SK-N-SH (cell line): ENCODE results near the gene CFDP1. TPM values are rescaled to one million over a fixed set of nuclear protein-coding genes. Genes with fewer than 3 reads are reported as not detected.

ENCODE experiments used
- CTCF ChIA-PET: fragments of 300-600, 350-600 bp; formaldehyde crosslinking; extraction: SDS; loops from one replicate; lab custom pipeline; 2021; lab: Yijun Ruan, JAX
- POLR2A ChIA-PET: fragments of 350-600 bp; sonication (Branson Sonifier 250); formaldehyde crosslinking; extraction: SDS; loops from one replicate; lab custom pipeline; 2020; ENCODE audit warnings: antibody characterized with exemption, inconsistent platforms; lab: Yijun Ruan, JAX
- DNase-seq: peaks from one replicate; pipeline ENCODE4 v3.0.0; 2012
- H2AFZ ChIP-seq: fragments of 200-600 bp; sonication (generic); 2 replicates; pipeline ENCODE4 v1.8.1; 2016; ENCODE audit warnings: antibody characterized with exemption, mild to moderate bottlenecking, low read depth
- H3F3A ChIP-seq: fragments of 200-600 bp; sonication (generic); replicated peaks from 2 replicates; pipeline ENCODE3; 2016; ENCODE audit warnings: antibody characterized with exemption, mild to moderate bottlenecking; ENCODE audit not compliant: insufficient read depth
- H3K27ac ChIP-seq, 2 experiments: fragments of 200-500 bp in 1 of 2; fragments of 200-600 bp in 1 of 2; sonication (Bioruptor generic) in 1 of 2; sonication (generic), shearing (Covaris generic) in 1 of 2; 2 replicates each; pipeline versions ENCODE4 v1.5.1 to v1.6.1; 2014 to 2016; ENCODE audit warnings: low read depth in 2 of 2, inconsistent platforms in 1 of 2, low read length in 1 of 2, mild to moderate bottlenecking in 1 of 2, mixed read lengths in 1 of 2
- H3K27me3 ChIP-seq: fragments of 200-600 bp; sonication (generic), shearing (Covaris generic); 2 replicates; pipeline ENCODE4 v1.6.1; 2016; ENCODE audit warnings: mixed run types; ENCODE audit not compliant: insufficient read depth
- H3K36me3 ChIP-seq, 2 experiments: fragments of 200-500 bp in 1 of 2; fragments of 200-600 bp in 1 of 2; sonication (Bioruptor generic) in 1 of 2; sonication (generic) in 1 of 2; replicated peaks in 1 of 2; 2 replicates each; pipeline versions ENCODE3 to v1.5.1; 2014 to 2016; ENCODE audit warnings: low read length in 1 of 2, mild to moderate bottlenecking in 1 of 2; ENCODE audit not compliant: insufficient read depth in 2 of 2, control insufficient read depth in 1 of 2
- H3K4me1 ChIP-seq, 2 experiments: fragments of 200-500 bp in 1 of 2; fragments of 200-600 bp in 1 of 2; sonication (Bioruptor generic) in 1 of 2; sonication (generic), shearing (Covaris generic) in 1 of 2; 2 replicates each; pipeline versions ENCODE4 v1.5.1 to v1.6.1; 2014 to 2016; ENCODE audit warnings: low read depth in 1 of 2, low read length in 1 of 2, mixed run types in 1 of 2; ENCODE audit not compliant: insufficient read depth in 2 of 2, control insufficient read depth in 1 of 2
- H3K4me2 ChIP-seq: fragments of 200-600 bp; sonication (generic), shearing (Covaris generic); 2 replicates; pipeline ENCODE4 v1.6.1; 2017; ENCODE audit warnings: mixed run types
- H3K4me3 ChIP-seq, 2 experiments: fragments of 200-500 bp in 1 of 2; fragments of 200-600 bp in 1 of 2; sonication (Bioruptor generic) in 1 of 2; sonication (generic), shearing (Covaris generic) in 1 of 2; 2 replicates each; pipeline versions ENCODE4 v1.5.1 to v1.8.1; 2014 to 2016; ENCODE audit warnings: low read depth in 2 of 2, inconsistent platforms in 1 of 2, low read length in 1 of 2, mild to moderate bottlenecking in 1 of 2, mixed read lengths in 1 of 2, moderate library complexity in 1 of 2
- H3K79me2 ChIP-seq: fragments of 200-600 bp; sonication (generic); 2 replicates; pipeline ENCODE4 v1.8.1; 2017; ENCODE audit warnings: mild to moderate bottlenecking; ENCODE audit not compliant: insufficient read depth
- H3K9ac ChIP-seq: fragments of 200-600 bp; sonication (generic); 2 replicates; pipeline ENCODE4 v1.6.1; 2017; ENCODE audit warnings: mixed run types
- H3K9me2 ChIP-seq: fragments of 200-600 bp; sonication (generic); 2 replicates; pipeline ENCODE4 v1.6.1; 2017; ENCODE audit warnings: mixed run types
- H3K9me3 ChIP-seq: fragments of 200-600 bp; sonication (generic); 2 replicates; pipeline ENCODE4 v1.6.1; 2017; ENCODE audit warnings: mixed run types, mild to moderate bottlenecking, moderate library complexity
- H4K20me1 ChIP-seq: fragments of 200-600 bp; sonication (generic); 2 replicates; pipeline ENCODE4 v1.6.1; 2017; ENCODE audit warnings: mild to moderate bottlenecking, mixed run types; ENCODE audit not compliant: insufficient read depth
- CHD2 ChIP-seq: fragments of 150-350 bp; IDR thresholded peaks from 2 replicates; pipeline ENCODE4 v1.6.1; 2018; ENCODE audit warnings: low read length; ENCODE audit not compliant: partially characterized antibody
- EZH2phosphoT487 ChIP-seq: fragments of 200-600 bp; sonication (generic); IDR thresholded peaks from 2 replicates; pipeline ENCODE4 v1.6.1; 2017; ENCODE audit warnings: low read depth, mixed run types, mild to moderate bottlenecking, antibody characterized with exemption, moderate library complexity, borderline replicate concordance
- FOSL2 ChIP-seq: IDR thresholded peaks from 2 replicates; pipeline ENCODE4 v1.4.0; 2012; ENCODE audit warnings: low read depth, mild to moderate bottlenecking, moderate library complexity, borderline replicate concordance
- FOXJ3 ChIP-seq: sonication (generic); formaldehyde crosslinking; IDR thresholded peaks from 2 replicates; pipeline ENCODE4 v1.5.1; 2020; ENCODE audit warnings: mild to moderate bottlenecking, missing genetic modification reagents
- MEF2A ChIP-seq: IDR thresholded peaks from 2 replicates; pipeline ENCODE4 v1.4.0; 2012; ENCODE audit warnings: low read depth, borderline replicate concordance
- MXI1 ChIP-seq: IDR thresholded peaks from 2 replicates; pipeline ENCODE4 v1.6.1; 2012; ENCODE audit warnings: mild to moderate bottlenecking, low read depth, low read length, improper control_type of control experiment
- NRF1 ChIP-seq: IDR thresholded peaks from 2 replicates; pipeline ENCODE4 v1.6.1; 2012; ENCODE audit warnings: low read depth, mild to moderate bottlenecking, low read length
- RCOR1 ChIP-seq: fragments of 150-350 bp; IDR thresholded peaks from 2 replicates; pipeline ENCODE4 v1.6.1; 2017; ENCODE audit warnings: antibody characterized with exemption, low read length
- RFX5 ChIP-seq: IDR thresholded peaks from 2 replicates; pipeline ENCODE4 v1.6.1; 2012; ENCODE audit warnings: mild to moderate bottlenecking, improper control_type of control experiment, low read length
- SMC3 ChIP-seq: IDR thresholded peaks from 2 replicates; pipeline ENCODE4 v1.6.1; 2012; ENCODE audit warnings: low read depth, low read length, improper control_type of control experiment
- TAF1 ChIP-seq: IDR thresholded peaks from 2 replicates; pipeline ENCODE4 v1.6.1; 2012; ENCODE audit warnings: low read depth, mild to moderate bottlenecking, low read length, moderate library complexity, borderline replicate concordance
- TCF12 ChIP-seq: IDR thresholded peaks from 2 replicates; pipeline ENCODE4 v1.4.0; 2012
- WGBS: methylation state at CpG from one replicate; pipeline ENCODE4 v1.1.6; 2017; ENCODE audit warnings: low lambda C conversion rate; 5-methylcytosine and 5-hydroxymethylcytosine counted together
- polyA plus RNA-seq, 3 experiments: library from polyadenylated mRNA; depleted of rRNA; stranded (reverse); fragments of >200 nt; gene quantifications; 2 replicates each; pipeline ENCODE4 v1.2.3, GENCODE V29; 2012
- TF ChIP-seq, protein P1 (sequence below): IDR thresholded peaks from 2 replicates; pipeline ENCODE4 v1.6.1; 2012; ENCODE audit warnings: mild to moderate bottlenecking, low read depth, low read length, moderate library complexity
- TF ChIP-seq, protein P2 (sequence below): fragments of 150-350 bp; IDR thresholded peaks from 2 replicates; pipeline ENCODE4 v1.6.1; 2017; ENCODE audit warnings: antibody characterized with exemption, low read length, low read depth, borderline replicate concordance
- TF ChIP-seq, protein P3 (sequence below): IDR thresholded peaks from 2 replicates; pipeline ENCODE4 v1.4.0; 2012; ENCODE audit warnings: low read depth, borderline replicate concordance

The CFDP1 gene
- polyA plus RNA-seq, 1 of the 3 experiments (the other 2 are of a cell fraction): 46.0 TPM

DNA sequence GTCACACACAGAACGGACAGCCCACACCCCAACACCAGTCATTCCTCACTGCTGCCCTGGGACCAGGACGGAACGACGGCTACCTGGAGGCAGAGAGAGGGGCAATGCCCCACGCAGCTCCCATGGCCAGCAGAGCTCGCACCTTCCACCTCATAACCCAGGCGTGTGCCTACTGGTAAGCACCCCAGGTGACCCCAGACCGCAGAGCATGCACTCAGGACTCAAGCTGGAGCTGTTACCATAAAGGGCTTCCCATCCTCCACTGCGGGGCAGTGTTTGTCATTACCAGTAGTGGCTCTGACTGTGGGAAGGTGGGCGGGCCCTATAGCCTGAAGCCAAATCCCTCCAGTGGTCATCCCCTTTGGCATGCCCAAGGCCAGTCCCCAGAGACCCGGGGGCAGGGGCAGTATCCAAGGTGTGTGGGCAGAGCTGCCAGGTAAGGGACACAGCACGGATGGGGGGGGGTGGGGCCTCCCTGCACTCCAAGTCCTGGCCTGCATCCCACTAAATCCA lies 177.2 kb downstream of the CFDP1 start:
- peaks cover 2 to 4% of the 10 kb centered on the region in 2 experiments for H3K36me3 ChIP-seq
- H3F3A ChIP-seq: peaks cover 35% of the 10 kb centered on the region
- H3K9me3 ChIP-seq: no peaks in the 10 kb centered on the region
- peak overlapping the region; percentile 19; the same call in 1 of the 2 replicates for H3K4me2 ChIP-seq
- TF ChIP-seq MXI1 (no peak), EZH2phosphoT487 (no peak), CHD2 (no peak), RCOR1 (no peak), SMC3 (no peak), TCF12 (no peak), MEF2A (no peak), FOXJ3 (CRISPR knock-in tag) (no peak), TAF1 (no peak), RFX5 (no peak), NRF1 (no peak), FOSL2 (no peak)
- TF ChIP-seq, protein P1, sequence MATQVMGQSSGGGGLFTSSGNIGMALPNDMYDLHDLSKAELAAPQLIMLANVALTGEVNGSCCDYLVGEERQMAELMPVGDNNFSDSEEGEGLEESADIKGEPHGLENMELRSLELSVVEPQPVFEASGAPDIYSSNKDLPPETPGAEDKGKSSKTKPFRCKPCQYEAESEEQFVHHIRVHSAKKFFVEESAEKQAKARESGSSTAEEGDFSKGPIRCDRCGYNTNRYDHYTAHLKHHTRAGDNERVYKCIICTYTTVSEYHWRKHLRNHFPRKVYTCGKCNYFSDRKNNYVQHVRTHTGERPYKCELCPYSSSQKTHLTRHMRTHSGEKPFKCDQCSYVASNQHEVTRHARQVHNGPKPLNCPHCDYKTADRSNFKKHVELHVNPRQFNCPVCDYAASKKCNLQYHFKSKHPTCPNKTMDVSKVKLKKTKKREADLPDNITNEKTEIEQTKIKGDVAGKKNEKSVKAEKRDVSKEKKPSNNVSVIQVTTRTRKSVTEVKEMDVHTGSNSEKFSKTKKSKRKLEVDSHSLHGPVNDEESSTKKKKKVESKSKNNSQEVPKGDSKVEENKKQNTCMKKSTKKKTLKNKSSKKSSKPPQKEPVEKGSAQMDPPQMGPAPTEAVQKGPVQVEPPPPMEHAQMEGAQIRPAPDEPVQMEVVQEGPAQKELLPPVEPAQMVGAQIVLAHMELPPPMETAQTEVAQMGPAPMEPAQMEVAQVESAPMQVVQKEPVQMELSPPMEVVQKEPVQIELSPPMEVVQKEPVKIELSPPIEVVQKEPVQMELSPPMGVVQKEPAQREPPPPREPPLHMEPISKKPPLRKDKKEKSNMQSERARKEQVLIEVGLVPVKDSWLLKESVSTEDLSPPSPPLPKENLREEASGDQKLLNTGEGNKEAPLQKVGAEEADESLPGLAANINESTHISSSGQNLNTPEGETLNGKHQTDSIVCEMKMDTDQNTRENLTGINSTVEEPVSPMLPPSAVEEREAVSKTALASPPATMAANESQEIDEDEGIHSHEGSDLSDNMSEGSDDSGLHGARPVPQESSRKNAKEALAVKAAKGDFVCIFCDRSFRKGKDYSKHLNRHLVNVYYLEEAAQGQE: no peak
- TF ChIP-seq, protein P2, sequence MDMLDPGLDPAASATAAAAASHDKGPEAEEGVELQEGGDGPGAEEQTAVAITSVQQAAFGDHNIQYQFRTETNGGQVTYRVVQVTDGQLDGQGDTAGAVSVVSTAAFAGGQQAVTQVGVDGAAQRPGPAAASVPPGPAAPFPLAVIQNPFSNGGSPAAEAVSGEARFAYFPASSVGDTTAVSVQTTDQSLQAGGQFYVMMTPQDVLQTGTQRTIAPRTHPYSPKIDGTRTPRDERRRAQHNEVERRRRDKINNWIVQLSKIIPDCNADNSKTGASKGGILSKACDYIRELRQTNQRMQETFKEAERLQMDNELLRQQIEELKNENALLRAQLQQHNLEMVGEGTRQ: no peak
- TF ChIP-seq, protein P3, sequence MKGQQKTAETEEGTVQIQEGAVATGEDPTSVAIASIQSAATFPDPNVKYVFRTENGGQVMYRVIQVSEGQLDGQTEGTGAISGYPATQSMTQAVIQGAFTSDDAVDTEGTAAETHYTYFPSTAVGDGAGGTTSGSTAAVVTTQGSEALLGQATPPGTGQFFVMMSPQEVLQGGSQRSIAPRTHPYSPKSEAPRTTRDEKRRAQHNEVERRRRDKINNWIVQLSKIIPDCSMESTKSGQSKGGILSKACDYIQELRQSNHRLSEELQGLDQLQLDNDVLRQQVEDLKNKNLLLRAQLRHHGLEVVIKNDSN: no peak
- WGBS: 89% methylated on average over 5 of the region's 12 CpGs
- H3K4me1 ChIP-seq: peaks cover 52 to 75% of the 10 kb centered on the region in 2 experiments; a peak in 3 of 4 replicates
- H3K27ac ChIP-seq: peak overlapping the region; percentile 17 to 88; a peak in 2 of 4 replicates
- DNase-seq: no peak
- ChIA-PET POLR2A (no interaction called here), CTCF (interaction anchor here (1.0 to 1.1 kb wide), 2 partner anchors 22 to 43 kb away, joined by 4 to 5 read pairs; no protein-coding TSS in a partner anchor)
- no peak overlapping the region; the same call in 1 of the 2 replicates for H3K9ac ChIP-seq
- no peak overlapping the region for H3K4me3 ChIP-seq
- H3K79me2 ChIP-seq: peaks cover 96% of the 10 kb centered on the region
- no peaks in the 10 kb centered on the region for H3K27me3 ChIP-seq
- H3K9me2 ChIP-seq: no peaks in the 10 kb centered on the region
- peaks cover 91% of the 10 kb centered on the region for H4K20me1 ChIP-seq
- H2AFZ ChIP-seq: no peak overlapping the region
